Activated naive CD4-positive, alpha-beta T cell treated with anti-CD3 and anti-CD28 coated beads, Interleukin-2, amount 50 U/mL, for 24 hours (primary cell): ENCODE results near the gene SETMAR.
"Not testable (repeated sequence)": the region's sequence is repeated elsewhere in the genome, so short reads cannot be mapped to it uniquely, and the experiment has no call there.

Experiments
- H3K27ac Mint-ChIP-seq: one replicate; pipeline ENCODE4 v1.8.0; 2021; ENCODE audit warnings: mild to moderate bottlenecking, mixed read lengths
- H3K27me3 Mint-ChIP-seq: one replicate; pipeline ENCODE4 v1.8.0; 2021; ENCODE audit warnings: mixed read lengths
- H3K36me3 Mint-ChIP-seq: one replicate; pipeline ENCODE4 v1.8.0; 2021; ENCODE audit warnings: mixed read lengths
- H3K4me1 Mint-ChIP-seq: one replicate; pipeline ENCODE4 v1.8.0; 2021; ENCODE audit warnings: mixed read lengths
- H3K4me3 Mint-ChIP-seq: one replicate; pipeline ENCODE4 v1.8.0; 2021; ENCODE audit warnings: mild to moderate bottlenecking, mixed read lengths
- H3K9me3 Mint-ChIP-seq: one replicate; pipeline ENCODE4 v1.8.0; 2021; ENCODE audit warnings: mixed read lengths

Gene SETMAR

DNA sequence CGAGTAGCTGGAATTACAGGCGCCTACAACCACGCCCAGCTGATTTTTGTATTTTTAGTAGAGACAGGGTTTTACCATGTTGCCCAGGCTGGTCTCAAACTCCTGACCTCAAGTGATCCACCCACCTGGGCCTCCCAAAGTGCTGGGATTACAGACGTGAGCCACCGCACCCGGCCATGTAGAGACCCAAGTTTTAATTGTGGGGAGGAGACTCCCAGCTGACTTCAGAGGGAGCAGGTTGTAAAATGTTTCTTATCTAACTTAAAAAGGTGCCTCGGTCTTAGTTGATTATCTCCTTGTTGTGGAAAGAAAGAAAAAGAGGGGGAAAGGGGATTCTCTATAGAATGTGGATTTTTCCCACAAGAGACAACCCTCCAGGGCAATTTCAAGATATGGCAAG lies 2.0 kb downstream of the SETMAR start:
- not testable (repeated sequence) for H3K27ac Mint-ChIP-seq, H3K36me3 Mint-ChIP-seq, H3K27me3 Mint-ChIP-seq, H3K9me3 Mint-ChIP-seq
- Mint-ChIP-seq H3K4me3 (peak overlapping the region; percentile 98), H3K4me1 (peaks cover 46% of the 10 kb centered on the region)

GRCh38 chr3:4306091-4306490 lies 2.9 kb downstream of the SETMAR start:
- H3K4me3 Mint-ChIP-seq, result no peak overlapping the region
- H3K36me3 Mint-ChIP-seq, result peaks cover 9% of the 10 kb centered on the region
- H3K27me3 Mint-ChIP-seq, result no peaks in the 10 kb centered on the region
- peaks cover 49% of the 10 kb centered on the region for H3K4me1 Mint-ChIP-seq
- H3K27ac Mint-ChIP-seq, result no peak overlapping the region
- no peaks in the 10 kb centered on the region for H3K9me3 Mint-ChIP-seq

DNA sequence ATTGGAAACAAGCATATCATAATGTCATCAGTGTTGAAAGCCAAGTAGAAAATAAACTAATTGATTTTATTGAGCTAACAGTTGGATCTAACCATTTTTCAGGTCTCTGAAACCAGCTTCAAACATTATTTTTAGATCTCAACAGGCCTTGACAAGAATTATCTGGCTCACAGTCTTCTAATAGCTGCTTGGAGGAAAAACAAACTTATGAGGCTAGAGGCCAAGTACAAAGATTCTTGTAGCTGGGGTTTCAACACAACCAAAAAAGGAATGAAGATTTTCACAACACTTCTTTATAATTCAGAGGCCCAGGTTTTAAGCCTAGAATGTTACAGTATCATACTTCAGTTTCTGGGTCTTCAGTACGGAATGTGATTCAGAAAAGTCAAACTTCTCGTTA lies 3.7 kb downstream of the SETMAR start:
- H3K27me3 Mint-ChIP-seq, result no peaks in the 10 kb centered on the region
- H3K4me1 Mint-ChIP-seq, result peaks cover 56% of the 10 kb centered on the region
- peaks cover 15% of the 10 kb centered on the region for H3K36me3 Mint-ChIP-seq
- H3K9me3 Mint-ChIP-seq, result no peaks in the 10 kb centered on the region
- no peak overlapping the region for H3K4me3 Mint-ChIP-seq
- H3K27ac Mint-ChIP-seq, result no peak overlapping the region

DNA sequence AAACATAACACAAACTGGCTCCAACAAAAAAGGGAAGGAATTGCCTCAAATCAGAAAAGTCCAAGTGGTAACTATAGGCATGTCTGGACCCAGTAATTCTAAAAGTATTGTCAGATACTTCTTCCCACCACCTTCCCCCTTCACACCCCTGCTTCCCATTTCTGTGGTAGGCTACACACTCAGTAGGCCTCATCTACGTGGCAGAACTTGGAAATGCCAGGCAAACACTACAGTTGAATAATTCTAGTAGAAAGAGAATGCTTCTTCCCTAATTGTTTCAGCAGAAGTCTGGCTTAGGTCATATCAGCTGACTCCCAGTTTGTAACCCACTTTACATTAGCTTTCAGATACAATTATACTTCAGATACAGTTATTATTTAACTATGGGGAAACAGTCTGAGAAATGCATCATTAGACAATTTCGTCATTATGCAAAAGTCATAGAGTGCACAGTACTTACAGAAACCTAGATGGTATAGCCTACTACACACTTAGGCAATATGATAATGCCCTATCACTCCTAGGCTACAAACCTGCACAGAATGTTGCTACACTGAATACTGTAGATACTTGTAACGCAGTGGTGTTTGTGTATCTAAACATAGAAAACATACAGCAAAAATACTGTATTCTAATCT lies 6.4 kb downstream of the SETMAR start:
- Mint-ChIP-seq H3K4me1 (peaks cover 51% of the 10 kb centered on the region), H3K36me3 (peaks cover 23% of the 10 kb centered on the region), H3K9me3 (no peaks in the 10 kb centered on the region), H3K4me3 (no peak overlapping the region), H3K27ac (no peak overlapping the region), H3K27me3 (no peaks in the 10 kb centered on the region)

DNA sequence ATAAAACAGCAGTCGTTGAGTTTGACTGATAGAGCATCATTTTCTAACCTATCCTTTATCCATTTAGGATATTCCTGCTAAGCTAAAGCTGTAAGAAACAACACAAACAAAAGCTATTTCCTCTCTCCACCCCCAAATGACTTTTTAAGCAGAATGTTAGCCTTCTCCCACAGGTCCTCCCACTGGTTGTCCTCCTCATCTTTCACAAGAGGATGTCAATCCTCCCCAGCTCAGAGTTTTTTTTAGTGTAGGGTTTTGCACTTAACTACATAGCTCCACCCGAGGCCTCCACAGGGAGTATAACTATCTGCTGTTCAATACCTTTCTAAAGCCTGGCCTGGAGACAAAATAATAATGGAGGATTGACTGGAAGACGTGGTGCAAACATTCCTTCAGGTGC lies 7.8 kb downstream of the SETMAR start:
- Mint-ChIP-seq H3K27ac (no peak overlapping the region), H3K9me3 (peaks cover under 1% of the 10 kb centered on the region), H3K4me1 (peaks cover 39% of the 10 kb centered on the region), H3K27me3 (no peaks in the 10 kb centered on the region), H3K36me3 (peaks cover 28% of the 10 kb centered on the region), H3K4me3 (no peak overlapping the region)

GRCh38 chr3:4311496-4311895 lies 8.3 kb downstream of the SETMAR start:
- H3K4me1 Mint-ChIP-seq, result peaks cover 35% of the 10 kb centered on the region
- H3K4me3 Mint-ChIP-seq, result no peak overlapping the region
- peaks cover 4% of the 10 kb centered on the region for H3K9me3 Mint-ChIP-seq
- H3K27me3 Mint-ChIP-seq, result no peaks in the 10 kb centered on the region
- peak overlapping the region; percentile 17 for H3K27ac Mint-ChIP-seq
- peaks cover 33% of the 10 kb centered on the region for H3K36me3 Mint-ChIP-seq

- Mint-ChIP-seq H3K4me1 (peaks cover 19% of the 10 kb centered on the region), H3K4me3 (no peak overlapping the region), H3K27ac (no peak overlapping the region), H3K27me3 (no peaks in the 10 kb centered on the region), H3K9me3 (peaks cover 4% of the 10 kb centered on the region), H3K36me3 (peaks cover 36% of the 10 kb centered on the region)
These were observed 10.6 kb downstream of the SETMAR start for GRCh38 chr3:4313606-4314293.

- no peak overlapping the region for H3K4me3 Mint-ChIP-seq
- H3K9me3 Mint-ChIP-seq, result peaks cover 4% of the 10 kb centered on the region
- H3K36me3 Mint-ChIP-seq, result peaks cover 34% of the 10 kb centered on the region
- H3K27me3 Mint-ChIP-seq, result no peaks in the 10 kb centered on the region
- no peak overlapping the region for H3K27ac Mint-ChIP-seq
- peaks cover 22% of the 10 kb centered on the region for H3K4me1 Mint-ChIP-seq
These were observed 11.5 kb downstream of the SETMAR start for GRCh38 chr3:4314688-4315087.

GRCh38 chr3:4320096-4320911 lies 17.1 kb downstream of the SETMAR start:
- H3K4me1 Mint-ChIP-seq, result peaks cover 5% of the 10 kb centered on the region
- peaks cover 13% of the 10 kb centered on the region for H3K36me3 Mint-ChIP-seq
- no peak overlapping the region for H3K27ac Mint-ChIP-seq
- peaks cover 4% of the 10 kb centered on the region for H3K9me3 Mint-ChIP-seq
- no peak overlapping the region for H3K4me3 Mint-ChIP-seq
- H3K27me3 Mint-ChIP-seq, result no peaks in the 10 kb centered on the region

DNA sequence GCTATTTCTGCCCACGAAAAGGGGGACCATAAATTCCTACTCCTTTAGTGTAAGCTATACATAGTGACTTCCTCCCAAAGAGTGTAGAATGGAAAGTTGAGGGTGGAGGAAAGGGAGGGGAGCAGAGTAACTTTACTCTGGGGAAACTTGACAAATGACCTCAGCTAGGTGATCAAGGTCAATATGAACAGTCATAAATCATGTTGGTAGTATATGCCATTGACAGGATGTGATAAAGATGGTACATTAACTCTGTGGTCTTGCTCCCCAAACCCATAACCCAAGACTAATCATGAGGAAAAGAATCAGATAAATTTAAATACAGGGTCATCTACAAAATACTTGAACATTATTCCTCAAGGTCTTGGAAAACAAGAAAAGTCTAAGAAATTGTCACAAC lies 18.6 kb downstream of the SETMAR start:
- Mint-ChIP-seq H3K4me1 (peaks cover 5% of the 10 kb centered on the region), H3K9me3 (no peaks in the 10 kb centered on the region), H3K27ac (no peak overlapping the region), H3K4me3 (no peak overlapping the region), H3K36me3 (peaks cover 5% of the 10 kb centered on the region), H3K27me3 (no peaks in the 10 kb centered on the region)

DNA sequence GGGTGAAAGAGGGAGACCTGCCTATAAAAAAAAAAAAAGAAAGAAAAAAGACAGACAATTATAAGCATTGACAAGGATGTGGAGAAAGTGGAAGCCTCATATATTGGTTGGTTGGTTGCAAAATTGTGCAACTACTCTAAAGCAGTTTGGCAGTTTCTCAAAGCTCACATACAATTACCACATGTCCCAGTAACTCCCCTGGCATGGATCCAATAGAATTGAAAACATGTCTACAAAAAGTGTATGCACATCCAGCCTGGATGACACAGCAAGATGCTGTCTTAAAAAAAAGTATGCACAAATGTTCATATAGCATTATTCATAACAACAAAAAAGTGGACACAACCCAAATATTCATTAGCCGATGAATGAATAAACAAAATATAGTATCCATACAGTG lies 19.5 kb downstream of the SETMAR start:
- Mint-ChIP-seq H3K9me3 (no peaks in the 10 kb centered on the region), H3K4me1 (peaks cover 5% of the 10 kb centered on the region), H3K4me3 (no peak overlapping the region), H3K36me3 (peaks cover 3% of the 10 kb centered on the region), H3K27me3 (no peaks in the 10 kb centered on the region), H3K27ac (no peak overlapping the region)

DNA sequence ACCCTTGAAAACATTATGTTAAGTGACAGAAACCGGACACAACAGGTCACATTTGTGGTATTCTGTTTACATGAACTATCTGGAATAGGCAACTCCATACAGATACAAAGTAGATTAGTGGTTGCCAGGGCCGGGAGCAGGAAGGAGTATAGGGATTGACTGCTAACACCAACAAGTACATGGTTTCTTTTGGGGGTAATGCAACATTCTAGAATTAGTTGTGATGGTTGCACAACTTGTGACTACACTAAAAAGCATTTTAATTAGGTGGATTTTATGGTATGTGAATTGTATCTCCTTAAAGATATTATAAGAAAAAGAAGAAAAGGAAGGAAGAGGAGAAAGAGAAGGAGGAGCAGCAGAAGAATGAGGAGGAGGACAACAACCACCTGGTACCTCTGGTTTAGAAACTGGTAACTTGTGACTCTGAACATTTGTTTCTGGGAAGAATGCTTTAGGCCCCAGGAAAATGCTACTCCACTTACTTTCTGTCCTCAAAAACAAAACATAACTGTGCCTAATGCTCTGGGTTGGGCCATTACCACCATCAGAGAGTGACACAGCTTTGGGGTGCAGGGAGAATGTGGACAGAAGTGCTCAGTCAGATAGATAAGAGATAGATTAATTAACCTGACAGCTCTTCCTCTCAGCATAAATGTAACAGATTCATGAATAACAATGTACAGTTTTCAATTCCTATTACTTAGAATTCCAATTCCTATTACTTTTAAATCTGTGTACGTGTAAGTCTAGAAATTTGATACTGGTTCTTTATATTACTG lies 20.3 kb downstream of the SETMAR start:
- Mint-ChIP-seq H3K4me3 (no peak overlapping the region), H3K27me3 (no peaks in the 10 kb centered on the region), H3K9me3 (no peaks in the 10 kb centered on the region), H3K27ac (no peak overlapping the region), H3K36me3 (peaks cover 4% of the 10 kb centered on the region), H3K4me1 (peaks cover 5% of the 10 kb centered on the region)

GRCh38 chr3:4326868-4327267 lies 23.7 kb downstream of the SETMAR start:
- Mint-ChIP-seq H3K36me3 (peaks cover 13% of the 10 kb centered on the region), H3K4me3 (no peak overlapping the region), H3K4me1 (no peaks in the 10 kb centered on the region), H3K27me3 (no peaks in the 10 kb centered on the region), H3K9me3 (no peaks in the 10 kb centered on the region), H3K27ac (no peak overlapping the region)

DNA sequence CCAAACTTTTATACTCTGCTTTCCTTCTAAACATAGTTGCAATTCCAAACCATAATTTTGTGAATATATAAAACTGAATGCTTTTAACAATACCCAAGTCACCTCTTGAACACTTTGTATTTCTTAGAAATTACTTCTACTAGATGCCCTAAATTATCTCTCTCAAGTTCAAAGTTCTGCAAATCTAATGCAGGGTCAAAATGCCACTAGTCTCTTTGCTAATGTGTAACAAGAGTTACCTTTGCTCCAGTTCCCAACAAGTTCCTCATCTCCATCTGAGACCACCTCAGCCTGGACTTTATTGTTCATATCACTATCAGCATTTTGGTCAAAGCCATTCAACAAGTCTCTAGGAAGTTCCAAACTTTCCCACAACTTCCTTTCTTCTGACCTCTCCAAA lies 26.6 kb downstream of the SETMAR start:
- H3K4me1 Mint-ChIP-seq, H3K27ac Mint-ChIP-seq, H3K9me3 Mint-ChIP-seq, H3K27me3 Mint-ChIP-seq, H3K4me3 Mint-ChIP-seq: not testable (repeated sequence)
- H3K36me3 Mint-ChIP-seq, result peaks cover 12% of the 10 kb centered on the region

- Mint-ChIP-seq H3K36me3 (peaks cover 10% of the 10 kb centered on the region), H3K27me3 (no peaks in the 10 kb centered on the region), H3K4me3 (no peak overlapping the region), H3K27ac (no peak overlapping the region), H3K9me3 (no peaks in the 10 kb centered on the region), H3K4me1 (no peaks in the 10 kb centered on the region)
These were observed 28.9 kb downstream of the SETMAR start for GRCh38 chr3:4332111-4332510.
